WERI-Rb-1 (cell line): ENCODE data around the gene FSD1L.
A peak's percentile ranks its signal among the peaks of the same experiment; 100 is the strongest.

ENCODE experiments used
- DNase-seq: peaks from one replicate; pipeline ENCODE4 v3.0.0-alpha.2; 2020
- H3K27ac ChIP-seq: fragments of 250-450 bp; sonication (Bioruptor Pico); 2 replicates; pipeline ENCODE4 v1.5.1; 2020; ENCODE audit warnings: mild to moderate bottlenecking, moderate library complexity
- H3K27me3 ChIP-seq: fragments of 250-450 bp; sonication (Bioruptor Pico); 2 replicates; pipeline ENCODE4 v1.5.1; 2021; ENCODE audit warnings: mild to moderate bottlenecking, low read depth, moderate library complexity; ENCODE audit not compliant: insufficient read depth, severe bottlenecking
- H3K36me3 ChIP-seq: fragments of 250-450 bp; sonication (Bioruptor Pico); 2 replicates; pipeline ENCODE4 v1.5.1; 2020; ENCODE audit warnings: mild to moderate bottlenecking, moderate library complexity
- H3K4me3 ChIP-seq: 2 replicates; pipeline ENCODE4 v1.5.1; 2011; ENCODE audit warnings: low read depth, mild to moderate bottlenecking, control low read depth, low read length
- H3K9me3 ChIP-seq: fragments of 250-450 bp; sonication (Bioruptor Pico); 2 replicates; pipeline ENCODE4 v1.5.1; 2021; ENCODE audit warnings: mild to moderate bottlenecking, moderate library complexity; ENCODE audit not compliant: severe bottlenecking
- CTCF ChIP-seq: IDR thresholded peaks from 2 replicates; pipeline ENCODE4 v1.5.1; 2011; ENCODE audit warnings: low read depth, mild to moderate bottlenecking, control low read depth, inconsistent platforms, low read length

Gene FSD1L

GRCh38 chr9:105447814-105448812 is at the start of gene FSD1L:
TSS of gene FSD1L (plus strand) at chr9:105448034. CDS start at chr9:105448221, 187 bp downstream.
- Histone ChIP-seq H3K27ac (peak within 1 kb of the TSS; percentile 92), H3K9me3 (no peaks in the 10 kb centered on the region), H3K4me3 (peak within 1 kb of the TSS; percentile 88), H3K27me3 (no peaks in the 10 kb centered on the region), H3K36me3 (peaks cover 17% of the 10 kb centered on the region)
- TF ChIP-seq CTCF, result peak; percentile 91
- peak; percentile 99 for DNase-seq

DNA sequence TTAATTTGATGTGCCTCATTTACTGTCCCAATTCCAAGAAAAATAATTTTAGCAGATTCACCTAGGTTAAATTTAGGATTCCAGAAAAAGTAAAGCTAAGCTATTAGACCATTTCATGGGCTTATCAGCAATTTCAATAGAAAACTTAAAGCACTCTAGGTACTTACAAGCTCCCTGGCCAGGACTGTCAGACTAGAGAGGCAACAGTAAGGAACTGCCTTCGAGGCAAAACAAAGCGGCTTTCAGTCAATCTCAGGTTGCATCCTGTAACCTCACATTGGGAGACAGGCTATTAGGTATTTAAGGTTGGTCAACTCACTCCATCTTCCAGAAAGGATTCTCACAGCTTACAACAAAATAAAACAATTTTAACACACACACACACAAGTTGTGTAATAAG is 48.7 kb upstream of the FSD1L start:
- H3K27ac ChIP-seq, result no peak overlapping the region
- H3K36me3 ChIP-seq, result no peaks in the 10 kb centered on the region
- DNase-seq, result no peak
- H3K27me3 ChIP-seq, result no peaks in the 10 kb centered on the region
- no peak overlapping the region for H3K4me3 ChIP-seq
- TF ChIP-seq CTCF, result no peak
- H3K9me3 ChIP-seq, result no peaks in the 10 kb centered on the region

GRCh38 chr9:105401651-105402050 is 46.2 kb upstream of the FSD1L start:
- Histone ChIP-seq H3K36me3 (no peaks in the 10 kb centered on the region), H3K27ac (peak overlapping the region; percentile 67), H3K9me3 (no peaks in the 10 kb centered on the region), H3K27me3 (no peaks in the 10 kb centered on the region), H3K4me3 (no peak overlapping the region; the same call in 1 of the 2 replicates)
- TF ChIP-seq CTCF, result peak; percentile 11; the same call in 1 of the 2 replicates
- DNase-seq, result peak; percentile 92

GRCh38 chr9:105403552-105404248 is 44.1 kb upstream of the FSD1L start:
- Histone ChIP-seq H3K4me3 (no peak overlapping the region), H3K36me3 (no peaks in the 10 kb centered on the region), H3K27ac (no peak overlapping the region), H3K27me3 (no peaks in the 10 kb centered on the region), H3K9me3 (peaks cover 14% of the 10 kb centered on the region)
- no peak for TF ChIP-seq CTCF
- DNase-seq, result no peak

GRCh38 chr9:105405514-105406131 is 42.2 kb upstream of the FSD1L start:
- DNase-seq, result peak; percentile 93
- Histone ChIP-seq H3K27ac (peak overlapping the region; percentile 83), H3K36me3 (no peaks in the 10 kb centered on the region), H3K27me3 (no peaks in the 10 kb centered on the region), H3K4me3 (no peak overlapping the region), H3K9me3 (peaks cover 14% of the 10 kb centered on the region)
- no peak for TF ChIP-seq CTCF
